ENCODE data around the gene MEF2B.

DNA sequence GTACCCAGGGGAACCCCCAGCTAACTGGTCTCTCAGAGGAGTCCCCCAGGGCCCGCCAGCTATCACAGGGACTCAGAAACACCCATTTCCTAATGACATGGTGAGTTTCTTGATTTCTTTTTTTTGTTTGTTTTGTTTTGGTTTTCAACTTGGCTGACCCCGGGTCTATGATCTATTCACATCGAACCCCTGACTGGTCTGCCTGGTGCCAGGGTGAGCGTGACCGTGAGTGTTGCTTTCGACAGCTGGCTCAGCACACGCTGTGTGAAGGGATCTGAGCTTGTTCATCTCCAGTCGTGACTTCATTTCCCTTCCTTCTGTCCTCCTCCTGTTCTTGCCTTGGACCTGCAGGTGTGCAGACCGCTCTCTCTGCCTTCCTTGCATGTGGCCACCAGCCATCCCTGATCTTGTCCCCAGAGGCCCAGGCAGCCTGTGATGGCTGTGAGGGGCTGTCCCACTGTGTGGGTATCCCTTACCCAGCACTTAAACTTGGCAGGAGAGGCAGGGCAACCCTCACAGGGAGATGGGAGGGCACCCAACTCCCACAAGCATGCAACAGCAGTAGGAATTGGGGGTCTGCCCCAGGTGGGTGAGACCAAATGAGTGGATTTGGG is 58.0 kb downstream of the MEF2B start:
- TF ChIP-seq, protein P1, sequence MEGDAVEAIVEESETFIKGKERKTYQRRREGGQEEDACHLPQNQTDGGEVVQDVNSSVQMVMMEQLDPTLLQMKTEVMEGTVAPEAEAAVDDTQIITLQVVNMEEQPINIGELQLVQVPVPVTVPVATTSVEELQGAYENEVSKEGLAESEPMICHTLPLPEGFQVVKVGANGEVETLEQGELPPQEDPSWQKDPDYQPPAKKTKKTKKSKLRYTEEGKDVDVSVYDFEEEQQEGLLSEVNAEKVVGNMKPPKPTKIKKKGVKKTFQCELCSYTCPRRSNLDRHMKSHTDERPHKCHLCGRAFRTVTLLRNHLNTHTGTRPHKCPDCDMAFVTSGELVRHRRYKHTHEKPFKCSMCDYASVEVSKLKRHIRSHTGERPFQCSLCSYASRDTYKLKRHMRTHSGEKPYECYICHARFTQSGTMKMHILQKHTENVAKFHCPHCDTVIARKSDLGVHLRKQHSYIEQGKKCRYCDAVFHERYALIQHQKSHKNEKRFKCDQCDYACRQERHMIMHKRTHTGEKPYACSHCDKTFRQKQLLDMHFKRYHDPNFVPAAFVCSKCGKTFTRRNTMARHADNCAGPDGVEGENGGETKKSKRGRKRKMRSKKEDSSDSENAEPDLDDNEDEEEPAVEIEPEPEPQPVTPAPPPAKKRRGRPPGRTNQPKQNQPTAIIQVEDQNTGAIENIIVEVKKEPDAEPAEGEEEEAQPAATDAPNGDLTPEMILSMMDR (IDR thresholded peaks at IDR 0.05): no peak
- TF ChIP-seq POLR2A (IDR thresholded peaks at IDR 0.05) (no peak), EP300 (IDR thresholded peaks at IDR 0.05) (no peak)
